Urinary bladder (tissue), 4 donors: ENCODE results near the gene NEMP2. TPM values are rescaled to one million over a fixed set of nuclear protein-coding genes. Genes with fewer than 3 reads are reported as not detected.
"Not testable (repeated sequence)": the region's sequence is repeated elsewhere in the genome, so short reads cannot be mapped to it uniquely, and the experiment has no call there.

Source experiments
- DNase-seq: peaks from one replicate; pipeline ENCODE4 v3.0.0-alpha.2; 2015; ENCODE audit errors: extremely low spot score
- H3K27ac ChIP-seq: one replicate; pipeline ENCODE4 v1.5.1; 2013; ENCODE audit warnings: low read depth, mild to moderate bottlenecking, moderate library complexity
- H3K36me3 ChIP-seq: one replicate; pipeline ENCODE4 v1.6.1; 2013; ENCODE audit warnings: mild to moderate bottlenecking, moderate library complexity; ENCODE audit not compliant: insufficient read depth
- H3K4me1 ChIP-seq: one replicate; pipeline ENCODE4 v1.6.1; 2013; ENCODE audit warnings: mild to moderate bottlenecking, moderate library complexity; ENCODE audit not compliant: insufficient read depth
- H3K4me3 ChIP-seq: one replicate; pipeline ENCODE4 v1.5.1; 2013; ENCODE audit warnings: low read depth, low read length
- WGBS: extraction: QIAGEN DNeasy Blood & Tissue Kit; methylation state at CpG from one replicate; pipeline ENCODE4 v1.1.7; 2013; 5-methylcytosine and 5-hydroxymethylcytosine counted together
- polyA plus RNA-seq: library from polyadenylated mRNA; stranded (reverse); fragments of 200-250 nt; gene quantifications from one replicate; pipeline ENCODE4 v1.2.3, GENCODE V29; 2013
- total RNA-seq: library from RNA; depleted of rRNA; stranded (reverse); fragments of >200 nt; gene quantifications from one replicate; pipeline ENCODE4 v1.2.3, GENCODE V29; 2014
- donor health status: healthy with polysubstance abuse.
- donor health status: healthy.

NEMP2 gene
- total and polyA plus RNA-seq, 2 donors, result 1.7 to 15.0 TPM

DNA sequence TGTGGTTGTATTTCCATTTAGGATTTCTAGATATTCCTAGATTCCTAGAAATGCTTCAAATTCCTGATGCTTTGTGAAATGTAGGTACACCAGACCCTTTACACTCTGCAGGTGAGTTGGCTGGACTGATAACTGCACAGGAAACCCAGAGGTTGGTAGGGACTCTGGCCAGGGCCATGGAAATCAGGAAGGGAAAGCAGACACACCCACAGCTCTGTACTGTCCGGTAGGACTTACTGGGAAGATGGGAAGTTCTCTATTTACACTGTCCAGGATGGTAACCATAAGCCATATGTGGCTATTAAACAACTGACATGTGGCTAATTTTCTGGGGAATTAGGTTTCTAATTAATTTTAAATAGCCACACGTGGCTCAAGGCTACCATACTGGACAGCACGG lies 31.4 kb downstream of the NEMP2 start:
- H3K4me3 ChIP-seq, result no peak overlapping the region
- 93% methylated on average over 3 of the region's 3 CpGs for WGBS
- no peak overlapping the region for H3K27ac ChIP-seq
- no peaks in the 10 kb centered on the region for H3K36me3 ChIP-seq
- H3K4me1 ChIP-seq, result no peaks in the 10 kb centered on the region
- no peak for DNase-seq

DNA sequence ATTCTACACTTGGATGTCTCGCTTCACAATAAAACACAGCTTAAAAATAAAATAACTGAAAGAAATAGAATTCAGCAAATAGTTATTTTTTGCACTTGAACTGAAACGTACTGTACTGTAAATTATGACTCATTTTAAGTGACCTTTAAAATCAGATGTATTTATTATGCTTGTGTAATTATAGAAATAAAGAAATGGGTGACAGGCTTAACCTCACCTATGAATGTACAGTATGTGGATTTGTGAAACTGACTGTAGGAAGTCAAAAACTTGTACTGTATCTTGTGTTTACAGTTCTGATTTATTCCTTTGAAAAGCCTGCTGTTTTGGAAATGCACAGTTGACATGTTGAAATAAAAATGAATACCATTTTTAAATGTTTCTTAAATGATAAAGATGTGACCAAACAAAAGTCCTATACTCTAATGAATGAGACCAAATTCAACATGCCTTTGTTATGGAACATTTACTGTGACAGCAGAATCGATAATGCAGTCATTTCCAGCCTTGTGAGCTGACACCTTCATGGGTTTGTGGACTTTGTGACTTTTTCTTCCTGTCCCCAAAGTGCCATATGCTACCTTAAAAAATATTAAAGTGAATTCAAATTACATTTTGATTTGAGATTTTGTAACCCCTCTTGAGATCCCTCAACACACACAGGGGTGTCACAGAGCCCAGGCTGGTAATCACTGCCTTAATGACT lies 32.7 kb downstream of the NEMP2 start:
- Histone ChIP-seq H3K27ac (no peak overlapping the region), H3K4me1 (no peaks in the 10 kb centered on the region), H3K36me3 (no peaks in the 10 kb centered on the region), H3K4me3 (no peak overlapping the region)
- no peak for DNase-seq
- 76% methylated on average over 3 of the region's 3 CpGs for WGBS

DNA sequence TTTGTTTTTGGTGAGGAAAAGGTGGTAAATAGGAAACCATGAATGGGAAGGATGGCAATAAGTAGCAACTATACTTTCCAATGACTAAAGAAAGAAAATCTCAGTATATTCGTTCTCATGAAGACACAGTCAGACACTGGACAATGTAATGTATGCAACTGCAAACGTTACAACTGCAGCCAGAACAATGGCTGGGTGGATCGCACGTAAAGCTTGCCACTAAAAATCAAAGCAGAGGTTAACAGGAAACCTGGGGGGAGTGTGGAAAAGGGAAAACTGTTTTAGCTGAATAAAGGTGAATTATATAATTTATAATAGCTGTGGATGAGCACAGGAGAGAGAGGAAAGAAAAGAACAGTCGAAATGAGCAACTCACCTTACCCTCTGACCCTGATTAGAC lies 33.3 kb downstream of the NEMP2 start:
- Histone ChIP-seq H3K4me3 (no peak overlapping the region), H3K27ac (no peak overlapping the region), H3K36me3 (no peaks in the 10 kb centered on the region), H3K4me1 (no peaks in the 10 kb centered on the region)
- DNase-seq, result no peak
- 78% methylated on average over 5 of the region's 5 CpGs for WGBS

DNA sequence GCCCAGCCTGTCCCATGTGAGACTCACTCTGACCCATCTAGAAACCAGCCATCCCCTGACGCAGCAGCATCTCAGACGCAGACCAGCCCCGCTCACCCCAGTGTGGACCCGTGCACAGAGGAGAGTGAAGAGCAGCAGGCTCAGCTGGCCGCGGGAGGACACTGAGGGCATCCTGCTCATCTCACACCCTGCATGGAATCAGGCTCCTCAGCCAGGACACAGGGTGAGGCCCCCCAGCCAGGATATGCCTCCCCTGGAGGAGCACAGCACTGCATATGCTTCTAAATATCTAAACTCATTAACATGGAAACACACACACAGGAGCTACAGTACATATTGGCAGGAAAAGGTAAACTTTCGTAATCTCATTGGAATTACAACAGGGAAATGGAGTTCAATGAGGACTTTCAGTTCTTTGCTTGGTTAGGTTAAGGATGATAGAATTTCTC lies 34.4 kb downstream of the NEMP2 start:
- DNase-seq, result no peak
- no peak overlapping the region for H3K27ac ChIP-seq

DNA sequence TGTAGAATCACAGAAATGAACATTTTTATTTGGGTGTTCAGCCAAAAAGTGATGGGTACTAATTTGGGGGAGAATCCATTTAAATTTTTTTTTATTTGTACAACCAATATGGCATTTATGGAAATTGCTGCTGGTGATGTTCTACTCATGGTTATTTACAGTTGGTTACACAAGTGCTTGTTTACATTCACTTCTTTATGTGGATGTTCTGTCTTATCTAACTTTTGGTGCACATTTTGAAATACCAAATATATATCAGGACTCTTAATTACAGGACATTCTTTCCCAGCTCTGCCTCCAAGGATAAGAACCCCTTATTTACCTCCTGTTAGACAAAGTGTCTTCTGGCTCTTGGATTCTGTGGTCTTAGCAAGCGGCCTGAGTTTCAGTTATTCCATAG lies 35.2 kb downstream of the NEMP2 start:
- Histone ChIP-seq H3K4me1 (no peaks in the 10 kb centered on the region), H3K36me3 (no peaks in the 10 kb centered on the region), H3K4me3 (no peak overlapping the region), H3K27ac (no peak overlapping the region)
- no peak for DNase-seq
- whole genome bisulfite sequencing, result 97% methylated on average over 1 of the region's 1 CpG

More for the DNA sequence above, 34.4 kb downstream of the NEMP2 start:
- 82% methylated on average over 7 of the region's 7 CpGs for WGBS
- Histone ChIP-seq H3K4me3 (no peak overlapping the region), H3K4me1 (no peaks in the 10 kb centered on the region), H3K36me3 (no peaks in the 10 kb centered on the region)

DNA sequence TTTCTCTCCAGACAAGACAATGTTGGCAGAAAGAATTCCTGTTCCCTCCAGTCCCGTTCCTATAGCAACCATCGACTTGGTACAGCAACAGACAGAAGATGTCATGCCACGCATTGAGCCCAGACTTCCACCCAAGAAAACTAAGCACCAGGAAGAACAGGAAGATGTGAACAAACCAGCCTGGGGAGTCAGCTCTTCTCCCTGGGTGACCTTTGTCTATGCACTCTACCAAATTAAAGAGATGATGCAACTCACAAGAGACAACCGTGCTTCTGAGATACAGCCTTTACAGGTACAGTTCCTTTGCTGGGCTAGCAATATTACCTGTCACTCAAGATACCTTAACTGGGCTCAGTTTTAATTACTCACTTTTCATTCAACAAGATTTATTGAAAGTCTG lies 37.1 kb downstream of the NEMP2 start:
- Histone ChIP-seq H3K4me3 (no peak overlapping the region), H3K27ac (no peak overlapping the region), H3K4me1 (no peaks in the 10 kb centered on the region), H3K36me3 (no peaks in the 10 kb centered on the region)
- 84% methylated on average over 4 of the region's 4 CpGs for WGBS
- DNase-seq, result no peak

DNA sequence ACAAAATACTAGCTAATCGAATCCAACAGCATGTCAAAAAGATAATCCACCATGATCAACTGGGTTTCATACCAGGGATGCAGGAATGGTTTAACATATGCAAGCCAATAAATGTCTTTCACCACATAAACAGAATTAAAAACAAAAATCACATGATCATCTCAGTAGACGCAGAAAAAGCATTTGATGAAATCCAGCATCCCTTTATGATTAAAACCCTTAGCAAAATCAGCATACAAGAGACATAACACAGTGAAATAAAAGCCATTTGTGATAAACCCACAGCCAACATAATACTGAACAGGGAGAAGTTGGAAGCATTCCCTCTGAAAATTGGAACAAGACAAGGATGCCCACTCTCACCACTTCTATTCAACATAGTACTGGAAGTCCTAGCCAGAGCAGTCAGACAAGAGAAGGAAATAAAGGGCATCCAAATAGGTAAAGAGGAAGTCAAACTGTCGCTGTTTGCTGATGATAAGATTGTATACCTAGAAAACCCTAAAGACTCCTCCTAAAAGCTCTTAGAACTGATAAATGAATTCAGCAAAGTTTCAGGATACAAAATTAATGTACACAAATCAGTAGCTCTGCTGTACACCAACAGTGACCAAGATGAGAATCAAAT lies 39.8 kb downstream of the NEMP2 start:
- H3K36me3 ChIP-seq, DNase-seq: not testable (repeated sequence)
- 33% methylated on average over 3 of the region's 3 CpGs for WGBS

DNA sequence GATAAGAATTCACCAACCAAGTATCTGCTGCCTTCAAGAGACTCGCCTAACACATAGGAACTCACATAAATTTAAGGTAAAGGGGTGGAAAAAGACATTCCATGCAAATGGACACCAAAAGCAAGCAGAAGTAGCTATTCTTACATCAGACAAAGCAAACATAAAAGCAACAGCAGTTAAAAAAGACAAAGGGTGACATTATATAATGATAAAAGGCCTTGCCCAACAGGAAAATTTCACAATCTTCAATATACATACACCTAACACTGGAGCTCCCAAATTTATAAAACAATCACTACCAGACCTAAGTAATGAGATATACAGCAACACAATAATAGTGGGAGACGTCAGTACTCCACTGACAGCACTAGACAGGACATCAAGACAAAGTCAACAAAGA lies 41.4 kb downstream of the NEMP2 start:
- Histone ChIP-seq H3K27ac (no peak overlapping the region), H3K4me3 (no peak overlapping the region), H3K4me1 (no peaks in the 10 kb centered on the region), H3K36me3 (no peaks in the 10 kb centered on the region)
- 97% methylated on average over 2 of the region's 2 CpGs for WGBS
- no peak for DNase-seq

More for the DNA sequence above, 39.8 kb downstream of the NEMP2 start:
- H3K4me1 ChIP-seq, H3K27ac ChIP-seq, H3K4me3 ChIP-seq: not testable (repeated sequence)

DNA sequence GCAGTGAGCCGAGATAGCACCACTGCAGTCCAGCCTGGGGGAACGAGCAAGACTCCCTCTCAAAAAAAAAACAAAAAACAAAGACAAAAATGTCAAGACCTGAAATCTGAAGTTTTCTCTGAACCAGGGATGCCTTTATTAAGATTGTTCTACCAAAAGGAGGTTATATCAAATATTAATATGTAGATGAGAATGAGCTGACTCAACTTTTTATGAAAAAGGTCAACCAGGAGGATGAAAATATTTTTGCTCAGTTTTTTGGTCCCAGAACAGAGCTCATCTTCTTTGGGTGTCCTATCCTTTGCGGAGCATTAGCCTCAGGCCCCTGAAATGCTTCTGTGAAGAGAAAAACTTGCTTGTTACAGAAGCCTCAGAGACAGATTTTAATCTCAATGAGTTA lies 44.0 kb downstream of the NEMP2 start:
- Histone ChIP-seq H3K4me3 (no peak overlapping the region), H3K4me1 (no peaks in the 10 kb centered on the region), H3K27ac (no peak overlapping the region), H3K36me3 (no peaks in the 10 kb centered on the region)
- WGBS, result 99% methylated on average over 3 of the region's 3 CpGs
- DNase-seq, result no peak

DNA sequence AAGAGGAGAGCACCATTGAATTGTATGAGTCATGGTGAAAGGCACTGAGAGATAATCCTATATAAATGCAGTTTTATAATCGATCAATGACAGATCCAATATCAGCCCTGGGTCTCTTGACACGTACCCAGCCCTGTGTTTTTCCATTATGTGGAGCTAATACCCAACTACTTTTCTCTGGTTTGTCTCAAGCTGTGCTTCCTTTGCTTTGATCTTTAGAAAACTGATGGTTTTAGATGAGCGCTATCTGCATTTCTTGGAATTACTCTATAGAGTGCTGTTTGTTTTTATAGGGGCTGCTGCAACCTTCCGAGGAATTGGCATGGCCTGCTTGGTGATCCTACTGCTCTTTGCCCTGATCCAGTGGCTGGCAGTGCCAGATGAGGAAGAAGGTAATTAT lies 45.0 kb downstream of the NEMP2 start:
- H3K27ac ChIP-seq, result no peak overlapping the region
- DNase-seq, result no peak
- WGBS, result 90% methylated on average over 4 of the region's 4 CpGs

DNA sequence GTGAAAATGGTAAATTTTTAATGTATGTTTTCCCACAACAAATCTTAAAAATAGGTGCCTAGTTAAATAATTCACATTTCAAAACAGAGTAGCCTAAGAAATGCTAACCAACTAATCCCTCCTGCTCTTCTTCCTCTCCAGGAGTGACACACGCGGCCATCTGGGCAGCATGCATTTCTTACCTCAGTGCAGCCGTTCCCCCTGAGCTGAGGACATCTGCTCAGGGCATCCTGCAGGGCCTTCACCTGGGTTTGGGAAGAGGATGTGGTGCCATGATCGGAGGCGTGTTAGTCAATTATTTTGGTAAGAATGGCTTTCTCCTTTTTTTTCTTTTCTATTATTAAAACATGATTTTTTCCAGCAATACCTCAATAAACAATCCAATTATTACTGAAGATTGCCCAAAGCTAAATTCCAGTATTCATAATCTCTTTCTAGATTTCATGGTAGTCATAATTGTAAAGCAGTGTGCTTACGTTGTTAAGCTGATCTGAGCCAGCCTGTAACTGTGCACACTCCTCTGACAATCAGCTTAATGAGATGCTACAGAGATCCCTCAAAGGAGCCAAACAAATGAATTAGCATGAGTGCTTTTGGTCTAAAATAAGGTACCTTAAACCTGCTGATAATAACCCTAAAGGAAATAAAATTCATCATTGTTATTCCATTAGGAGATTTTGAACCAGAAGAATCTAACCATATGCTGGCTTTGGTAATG lies 45.8 kb downstream of the NEMP2 start:
- H3K27ac ChIP-seq, result no peak overlapping the region
- H3K4me1 ChIP-seq, result no peaks in the 10 kb centered on the region
- no peak overlapping the region for H3K4me3 ChIP-seq
- WGBS, result 97% methylated on average over 6 of the region's 6 CpGs
- H3K36me3 ChIP-seq, result no peaks in the 10 kb centered on the region
- no peak for DNase-seq

More for the DNA sequence above, 45.0 kb downstream of the NEMP2 start:
- Histone ChIP-seq H3K4me1 (no peaks in the 10 kb centered on the region), H3K4me3 (no peak overlapping the region), H3K36me3 (no peaks in the 10 kb centered on the region)

DNA sequence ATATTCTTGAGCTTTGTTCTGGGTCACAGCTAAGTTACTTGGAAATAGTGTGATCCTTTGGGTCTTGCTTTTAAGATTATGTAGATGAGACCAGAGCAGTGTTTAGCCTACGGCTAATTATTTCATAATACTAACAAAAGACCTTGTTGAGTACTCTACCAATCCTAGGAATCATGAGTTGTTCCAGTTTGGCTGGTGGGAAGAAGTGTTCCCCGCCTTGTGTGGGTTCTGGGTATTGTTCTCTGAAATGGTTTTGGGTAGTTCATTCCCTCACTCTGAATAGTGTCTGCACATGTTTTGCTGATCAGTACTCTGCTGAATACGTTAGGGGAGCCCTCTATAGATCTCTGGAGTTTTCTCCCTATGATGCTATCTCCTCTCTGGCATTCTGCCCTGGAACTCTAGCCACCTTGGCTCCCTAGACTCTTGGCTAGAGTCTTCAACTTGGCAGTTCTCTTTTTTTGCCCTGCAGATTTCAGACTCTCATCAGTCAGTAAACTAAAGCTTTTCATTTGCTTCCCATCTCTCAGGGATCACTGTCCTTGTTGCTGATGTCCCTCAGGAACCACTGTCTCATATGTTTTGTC lies 48.4 kb downstream of the NEMP2 start:
- WGBS, result 69% methylated on average over 3 of the region's 3 CpGs

DNA sequence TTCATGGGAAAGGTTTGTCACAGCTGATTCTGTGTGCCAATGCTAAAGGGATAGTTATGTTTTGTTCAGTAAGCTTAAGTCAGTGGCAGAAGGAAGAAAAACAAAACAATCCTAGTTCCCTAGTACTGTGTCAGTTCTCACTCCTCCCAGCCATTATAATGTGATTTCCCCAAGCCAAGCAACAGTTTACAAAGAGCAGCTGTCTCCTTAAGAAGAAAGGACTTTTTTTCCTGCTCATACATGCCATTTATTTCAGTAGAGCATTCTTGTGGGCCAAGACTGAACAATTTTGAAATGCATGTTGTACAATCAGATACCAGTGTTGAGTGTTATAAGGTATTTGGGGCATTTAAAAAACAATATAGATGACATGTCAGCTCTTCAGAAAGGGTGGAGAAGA lies 52.1 kb downstream of the NEMP2 start:
- Histone ChIP-seq H3K4me3 (no peak overlapping the region), H3K36me3 (no peaks in the 10 kb centered on the region), H3K4me1 (no peaks in the 10 kb centered on the region), H3K27ac (no peak overlapping the region)
- DNase-seq, result no peak

More for the DNA sequence above, 48.4 kb downstream of the NEMP2 start:
- H3K4me1 ChIP-seq, result no peaks in the 10 kb centered on the region
- H3K4me3 ChIP-seq, result no peak overlapping the region
- H3K27ac ChIP-seq, result no peak overlapping the region
- DNase-seq, result no peak
- no peaks in the 10 kb centered on the region for H3K36me3 ChIP-seq

DNA sequence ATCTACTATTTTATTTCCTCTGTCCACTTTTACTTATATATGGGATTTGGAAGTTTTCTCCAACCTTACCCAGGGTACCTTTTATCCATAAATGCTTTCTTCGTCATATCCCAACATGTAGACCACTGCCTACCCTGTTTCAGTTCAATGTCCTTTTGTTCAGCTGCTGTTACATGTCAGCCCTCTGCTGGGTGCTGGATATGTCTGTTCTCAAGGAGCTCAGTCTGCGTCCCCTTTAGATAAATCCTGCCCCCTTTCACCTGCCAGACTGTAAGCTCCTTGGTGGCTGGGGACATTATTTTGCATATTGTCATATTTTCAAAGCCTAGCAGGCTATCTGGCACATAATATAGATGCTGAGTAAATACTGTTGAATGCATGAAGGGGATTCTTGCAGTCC lies 53.2 kb downstream of the NEMP2 start:
- WGBS, result 45% methylated on average over 2 of the region's 2 CpGs
- Histone ChIP-seq H3K27ac (no peak overlapping the region), H3K36me3 (no peaks in the 10 kb centered on the region), H3K4me1 (no peaks in the 10 kb centered on the region), H3K4me3 (no peak overlapping the region)
- no peak for DNase-seq
